ENCODE data around the gene EXOG. TPM values are rescaled to one million over a fixed set of nuclear protein-coding genes. Genes with fewer than 3 reads are reported as not detected.

EXOG gene
- total RNA-seq, 1 experiment from 2014 or later, result 8.3 TPM

DNA sequence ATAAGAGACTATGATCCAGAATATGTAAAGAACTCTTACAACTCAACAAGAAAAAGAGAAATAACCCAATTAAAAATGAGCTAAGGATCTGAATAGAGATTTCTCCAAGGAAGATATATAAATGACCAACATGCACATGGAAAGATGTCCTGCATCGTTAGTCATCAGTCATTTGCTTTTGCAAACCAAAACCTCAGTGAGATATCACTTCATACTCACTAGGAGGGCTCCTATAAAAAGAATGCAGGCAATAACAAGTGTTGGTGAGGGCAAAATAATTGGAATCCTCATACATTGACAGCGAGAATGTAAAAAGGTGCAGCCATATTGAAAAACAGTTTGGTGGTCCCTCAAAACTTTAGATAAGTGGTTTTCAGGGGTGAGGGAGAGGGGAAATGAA, 56.9 kb downstream of the EXOG start:
- ChIA-PET CTCF (no interaction called here), POLR2A (no interaction called here), RAD21 (ENCODE audit: low non-redundant PET in 1 of 2, low total read pairs in 2 of 2, uncharacterized antibody in 2 of 2, unreplicated experiment in 2 of 2) (no interaction called here)
- intact Hi-C loops (cut with micrococcal nuclease), result no loop called here
- Histone ChIP-seq H4K20me1 (ENCODE audit: insufficient read depth) (no peaks in the 10 kb centered on the region), H3K9ac (ENCODE audit: low read length) (no peak overlapping the region), H3K4me3 (replicated peaks in 1 of 2; ENCODE audit: low read depth in 1 of 2, low read length in 2 of 2) (no peak overlapping the region), H3K4me1 (ENCODE audit: control insufficient read depth in 1 of 2, insufficient read depth in 2 of 2, low read length in 2 of 2) (no peaks in the 10 kb centered on the region), H3K27ac (ENCODE audit: low read depth, low read length) (no peak overlapping the region), H3K79me2 (ENCODE audit: insufficient read depth, low read length) (no peaks in the 10 kb centered on the region), H3K27me3 (ENCODE audit: insufficient read depth, low read length) (no peaks in the 10 kb centered on the region), H3K9me2 (ENCODE audit: insufficient read depth) (no peaks in the 10 kb centered on the region), H3K9me3 (ENCODE audit: control insufficient read depth in 1 of 2, insufficient read depth in 1 of 2, low read depth in 1 of 2, low read length in 2 of 2) (no peaks in the 10 kb centered on the region), H2AFZ (ENCODE audit: low read depth, low read length, poor library complexity, severe bottlenecking) (no peak overlapping the region), H3K36me3 (ENCODE audit: control insufficient read depth in 1 of 2, insufficient read depth in 2 of 2, low read length in 2 of 2) (no peaks in the 10 kb centered on the region), H3K4me2 (ENCODE audit: low read length) (no peak overlapping the region)
- DNase-seq (ENCODE audit: low read depth, low spot score) (no peak), ATAC-seq (no peak)
- TF ChIP-seq, protein P1, sequence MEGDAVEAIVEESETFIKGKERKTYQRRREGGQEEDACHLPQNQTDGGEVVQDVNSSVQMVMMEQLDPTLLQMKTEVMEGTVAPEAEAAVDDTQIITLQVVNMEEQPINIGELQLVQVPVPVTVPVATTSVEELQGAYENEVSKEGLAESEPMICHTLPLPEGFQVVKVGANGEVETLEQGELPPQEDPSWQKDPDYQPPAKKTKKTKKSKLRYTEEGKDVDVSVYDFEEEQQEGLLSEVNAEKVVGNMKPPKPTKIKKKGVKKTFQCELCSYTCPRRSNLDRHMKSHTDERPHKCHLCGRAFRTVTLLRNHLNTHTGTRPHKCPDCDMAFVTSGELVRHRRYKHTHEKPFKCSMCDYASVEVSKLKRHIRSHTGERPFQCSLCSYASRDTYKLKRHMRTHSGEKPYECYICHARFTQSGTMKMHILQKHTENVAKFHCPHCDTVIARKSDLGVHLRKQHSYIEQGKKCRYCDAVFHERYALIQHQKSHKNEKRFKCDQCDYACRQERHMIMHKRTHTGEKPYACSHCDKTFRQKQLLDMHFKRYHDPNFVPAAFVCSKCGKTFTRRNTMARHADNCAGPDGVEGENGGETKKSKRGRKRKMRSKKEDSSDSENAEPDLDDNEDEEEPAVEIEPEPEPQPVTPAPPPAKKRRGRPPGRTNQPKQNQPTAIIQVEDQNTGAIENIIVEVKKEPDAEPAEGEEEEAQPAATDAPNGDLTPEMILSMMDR (IDR thresholded peaks at IDR 0.05 in 2 of 3, conservative IDR thresholded peaks at IDR 0.05 in 1 of 3; ENCODE audit: borderline replicate concordance in 1 of 3, insufficient read depth in 1 of 3, low read depth in 2 of 3, low read length in 2 of 3), result no peak
- TF ChIP-seq, protein P2, sequence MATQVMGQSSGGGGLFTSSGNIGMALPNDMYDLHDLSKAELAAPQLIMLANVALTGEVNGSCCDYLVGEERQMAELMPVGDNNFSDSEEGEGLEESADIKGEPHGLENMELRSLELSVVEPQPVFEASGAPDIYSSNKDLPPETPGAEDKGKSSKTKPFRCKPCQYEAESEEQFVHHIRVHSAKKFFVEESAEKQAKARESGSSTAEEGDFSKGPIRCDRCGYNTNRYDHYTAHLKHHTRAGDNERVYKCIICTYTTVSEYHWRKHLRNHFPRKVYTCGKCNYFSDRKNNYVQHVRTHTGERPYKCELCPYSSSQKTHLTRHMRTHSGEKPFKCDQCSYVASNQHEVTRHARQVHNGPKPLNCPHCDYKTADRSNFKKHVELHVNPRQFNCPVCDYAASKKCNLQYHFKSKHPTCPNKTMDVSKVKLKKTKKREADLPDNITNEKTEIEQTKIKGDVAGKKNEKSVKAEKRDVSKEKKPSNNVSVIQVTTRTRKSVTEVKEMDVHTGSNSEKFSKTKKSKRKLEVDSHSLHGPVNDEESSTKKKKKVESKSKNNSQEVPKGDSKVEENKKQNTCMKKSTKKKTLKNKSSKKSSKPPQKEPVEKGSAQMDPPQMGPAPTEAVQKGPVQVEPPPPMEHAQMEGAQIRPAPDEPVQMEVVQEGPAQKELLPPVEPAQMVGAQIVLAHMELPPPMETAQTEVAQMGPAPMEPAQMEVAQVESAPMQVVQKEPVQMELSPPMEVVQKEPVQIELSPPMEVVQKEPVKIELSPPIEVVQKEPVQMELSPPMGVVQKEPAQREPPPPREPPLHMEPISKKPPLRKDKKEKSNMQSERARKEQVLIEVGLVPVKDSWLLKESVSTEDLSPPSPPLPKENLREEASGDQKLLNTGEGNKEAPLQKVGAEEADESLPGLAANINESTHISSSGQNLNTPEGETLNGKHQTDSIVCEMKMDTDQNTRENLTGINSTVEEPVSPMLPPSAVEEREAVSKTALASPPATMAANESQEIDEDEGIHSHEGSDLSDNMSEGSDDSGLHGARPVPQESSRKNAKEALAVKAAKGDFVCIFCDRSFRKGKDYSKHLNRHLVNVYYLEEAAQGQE (IDR thresholded peaks at IDR 0.05; ENCODE audit: low read depth), result no peak
- TF ChIP-seq ZNF274 (IDR thresholded peaks at IDR 0.05; ENCODE audit: low read depth, low read length), result no peak
- no peak for TF ChIP-seq CEBPB (IDR thresholded peaks at IDR 0.05; ENCODE audit: low read depth)
- TF ChIP-seq, protein P3, sequence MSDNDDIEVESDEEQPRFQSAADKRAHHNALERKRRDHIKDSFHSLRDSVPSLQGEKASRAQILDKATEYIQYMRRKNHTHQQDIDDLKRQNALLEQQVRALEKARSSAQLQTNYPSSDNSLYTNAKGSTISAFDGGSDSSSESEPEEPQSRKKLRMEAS (IDR thresholded peaks at IDR 0.05), result no peak
- no peak for TF ChIP-seq RAD21 (IDR thresholded peaks at IDR 0.05; ENCODE audit: low read depth)
- no peak for TF ChIP-seq ZFX (IDR thresholded peaks at IDR 0.05)
- no peak for TF ChIP-seq CBX3 (IDR thresholded peaks at IDR 0.05; ENCODE audit: low read depth)
- TF ChIP-seq EGR1 (IDR thresholded peaks at IDR 0.05; ENCODE audit: low read depth), result no peak
- TF ChIP-seq SRF (IDR thresholded peaks at IDR 0.05; ENCODE audit: low read depth), result no peak
- no peak for TF ChIP-seq ELF1 (IDR thresholded peaks at IDR 0.05; ENCODE audit: borderline replicate concordance, low read depth)
- TF ChIP-seq TCF7L2 (IDR thresholded peaks at IDR 0.05; ENCODE audit: borderline replicate concordance, extremely low read depth, insufficient read depth, insufficient read length), result no peak
- TF ChIP-seq EZH2phosphoT487 (IDR thresholded peaks at IDR 0.05; ENCODE audit: borderline replicate concordance), result no peak
- TF ChIP-seq, protein P4, sequence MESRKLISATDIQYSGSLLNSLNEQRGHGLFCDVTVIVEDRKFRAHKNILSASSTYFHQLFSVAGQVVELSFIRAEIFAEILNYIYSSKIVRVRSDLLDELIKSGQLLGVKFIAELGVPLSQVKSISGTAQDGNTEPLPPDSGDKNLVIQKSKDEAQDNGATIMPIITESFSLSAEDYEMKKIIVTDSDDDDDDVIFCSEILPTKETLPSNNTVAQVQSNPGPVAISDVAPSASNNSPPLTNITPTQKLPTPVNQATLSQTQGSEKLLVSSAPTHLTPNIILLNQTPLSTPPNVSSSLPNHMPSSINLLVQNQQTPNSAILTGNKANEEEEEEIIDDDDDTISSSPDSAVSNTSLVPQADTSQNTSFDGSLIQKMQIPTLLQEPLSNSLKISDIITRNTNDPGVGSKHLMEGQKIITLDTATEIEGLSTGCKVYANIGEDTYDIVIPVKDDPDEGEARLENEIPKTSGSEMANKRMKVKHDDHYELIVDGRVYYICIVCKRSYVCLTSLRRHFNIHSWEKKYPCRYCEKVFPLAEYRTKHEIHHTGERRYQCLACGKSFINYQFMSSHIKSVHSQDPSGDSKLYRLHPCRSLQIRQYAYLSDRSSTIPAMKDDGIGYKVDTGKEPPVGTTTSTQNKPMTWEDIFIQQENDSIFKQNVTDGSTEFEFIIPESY (IDR thresholded peaks at IDR 0.05; ENCODE audit: extremely low read depth, insufficient replicate concordance, low read length), result no peak
- TF ChIP-seq YY1 (IDR thresholded peaks at IDR 0.05; ENCODE audit: extremely low read depth, insufficient replicate concordance, low read depth, low read length), result no peak
- TF ChIP-seq EZH2 (IDR thresholded peaks at IDR 0.05), result no peak
- no peak for TF ChIP-seq POLR2A (IDR thresholded peaks at IDR 0.05; ENCODE audit: borderline replicate concordance, extremely low read depth, insufficient read depth, insufficient read length)
- TF ChIP-seq SIN3A (IDR thresholded peaks at IDR 0.05; ENCODE audit: low read depth), result no peak
- TF ChIP-seq SP1 (IDR thresholded peaks at IDR 0.05; ENCODE audit: low read depth), result no peak
- no TSS peak for BruUV-seq (replicated peaks)
